ENCODE results near the gene MYO3B. TPM values are rescaled to one million over a fixed set of nuclear protein-coding genes. Genes with fewer than 3 reads are reported as not detected.

MYO3B gene
- total RNA-seq, 1 experiment from 2014 or later, result 0.09 TPM

- TF ChIP-seq CTCF (IDR thresholded peaks at IDR 0.05; ENCODE audit: insufficient read depth in 1 of 2, low read depth in 1 of 2, low read length in 1 of 2, severe bottlenecking in 1 of 2, unreplicated experiment in 1 of 2), result no peak
- ChIA-PET POLR2A (no interaction called here), CTCF (no interaction called here)
- no TSS peak for BruUV-seq (replicated peaks)
- Mint-ChIP-seq H3K27ac (ENCODE audit: unreplicated experiment) (no peak overlapping the region), H3K9me3 (ENCODE audit: unreplicated experiment) (no peaks in the 10 kb centered on the region), H3K4me3 (ENCODE audit: unreplicated experiment) (no peak overlapping the region), H3K27me3 (ENCODE audit: insufficient read depth, unreplicated experiment) (peaks cover 7% of the 10 kb centered on the region), H3K4me1 (ENCODE audit: low read depth, unreplicated experiment) (no peaks in the 10 kb centered on the region), H3K36me3 (ENCODE audit: insufficient read depth, unreplicated experiment) (no peaks in the 10 kb centered on the region)
- intact Hi-C loops (cut with micrococcal nuclease; ENCODE audit: unreplicated experiment), result no loop called here
- Histone ChIP-seq H3K27me3 (replicated peaks; ENCODE audit: control insufficient read depth, insufficient read depth, low read length) (no peaks in the 10 kb centered on the region), H3K36me3 (ENCODE audit: control insufficient read depth, insufficient read depth, low read length) (no peaks in the 10 kb centered on the region), H3K9me3 (no peaks in the 10 kb centered on the region), H3K4me3 (ENCODE audit: low read depth, low read length) (no peak overlapping the region), H3K4me1 (no peaks in the 10 kb centered on the region)
- no peak for DNase-seq
Observed at GRCh38 chr2:170201275-170201674, 23.3 kb downstream of the MYO3B start.

- intact Hi-C loops (cut with micrococcal nuclease; ENCODE audit: unreplicated experiment), result no loop called here
- Mint-ChIP-seq H3K27me3 (ENCODE audit: insufficient read depth, unreplicated experiment) (peaks cover 7% of the 10 kb centered on the region), H3K27ac (ENCODE audit: unreplicated experiment) (no peak overlapping the region), H3K36me3 (ENCODE audit: insufficient read depth, unreplicated experiment) (no peaks in the 10 kb centered on the region), H3K9me3 (ENCODE audit: unreplicated experiment) (no peaks in the 10 kb centered on the region), H3K4me3 (ENCODE audit: unreplicated experiment) (no peak overlapping the region), H3K4me1 (ENCODE audit: low read depth, unreplicated experiment) (no peaks in the 10 kb centered on the region)
- H3K36me3 ChIP-seq (ENCODE audit: control insufficient read depth, insufficient read depth, low read length), result no peaks in the 10 kb centered on the region
- no peak overlapping the region for H3K4me3 ChIP-seq (ENCODE audit: low read depth, low read length)
- no peaks in the 10 kb centered on the region for H3K9me3 ChIP-seq
- BruUV-seq (replicated peaks), result no TSS peak
- no peaks in the 10 kb centered on the region for H3K27me3 ChIP-seq (replicated peaks; ENCODE audit: control insufficient read depth, insufficient read depth, low read length)
- no peak for TF ChIP-seq CTCF (IDR thresholded peaks at IDR 0.05; ENCODE audit: insufficient read depth in 1 of 2, low read depth in 1 of 2, low read length in 1 of 2, severe bottlenecking in 1 of 2, unreplicated experiment in 1 of 2)
- ChIA-PET POLR2A (no interaction called here), CTCF (no interaction called here)
- no peaks in the 10 kb centered on the region for H3K4me1 ChIP-seq
- DNase-seq, result no peak
Observed at GRCh38 chr2:170201734-170202393, 23.9 kb downstream of the MYO3B start.

DNA sequence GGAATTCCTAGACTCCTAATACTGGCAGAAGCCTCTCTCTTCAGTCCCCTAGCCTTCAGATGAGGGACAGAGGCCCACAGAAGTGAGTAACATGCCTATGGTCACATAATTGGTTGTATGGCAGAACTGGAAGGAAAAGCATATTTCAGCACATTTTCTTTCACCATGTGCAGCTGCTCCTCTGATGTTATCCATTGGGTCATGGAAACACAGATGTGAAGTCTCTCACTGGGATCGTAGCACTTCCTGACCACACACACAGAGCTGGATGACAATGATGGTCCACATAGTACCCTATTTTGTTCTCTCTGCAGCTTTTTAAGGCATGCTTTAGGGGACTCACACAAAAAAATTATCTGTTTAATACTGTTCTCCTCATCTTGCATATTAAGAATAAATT is 24.5 kb downstream of the MYO3B start:
- H3K4me1 ChIP-seq, result no peaks in the 10 kb centered on the region
- H3K27me3 ChIP-seq (replicated peaks; ENCODE audit: control insufficient read depth, insufficient read depth, low read length), result no peaks in the 10 kb centered on the region
- Mint-ChIP-seq H3K4me3 (ENCODE audit: unreplicated experiment) (no peak overlapping the region), H3K9me3 (ENCODE audit: unreplicated experiment) (no peaks in the 10 kb centered on the region), H3K36me3 (ENCODE audit: insufficient read depth, unreplicated experiment) (no peaks in the 10 kb centered on the region), H3K27me3 (ENCODE audit: insufficient read depth, unreplicated experiment) (peaks cover 7% of the 10 kb centered on the region), H3K27ac (ENCODE audit: unreplicated experiment) (no peak overlapping the region), H3K4me1 (ENCODE audit: low read depth, unreplicated experiment) (no peaks in the 10 kb centered on the region)
- CTCF ChIA-PET, result no interaction called here
- no peaks in the 10 kb centered on the region for H3K9me3 ChIP-seq
- POLR2A ChIA-PET, result no interaction called here
- no TSS peak for BruUV-seq (replicated peaks)
- DNase-seq, result no peak
- no peak overlapping the region for H3K4me3 ChIP-seq (ENCODE audit: low read depth, low read length)
- no peaks in the 10 kb centered on the region for H3K36me3 ChIP-seq (ENCODE audit: control insufficient read depth, insufficient read depth, low read length)
- no peak for TF ChIP-seq CTCF (IDR thresholded peaks at IDR 0.05; ENCODE audit: insufficient read depth in 1 of 2, low read depth in 1 of 2, low read length in 1 of 2, severe bottlenecking in 1 of 2, unreplicated experiment in 1 of 2)
- intact Hi-C loops (cut with micrococcal nuclease; ENCODE audit: unreplicated experiment), result no loop called here

Data from Caco-2 (cell line).